ENCODE data around the gene GATAD2A.

DNA sequence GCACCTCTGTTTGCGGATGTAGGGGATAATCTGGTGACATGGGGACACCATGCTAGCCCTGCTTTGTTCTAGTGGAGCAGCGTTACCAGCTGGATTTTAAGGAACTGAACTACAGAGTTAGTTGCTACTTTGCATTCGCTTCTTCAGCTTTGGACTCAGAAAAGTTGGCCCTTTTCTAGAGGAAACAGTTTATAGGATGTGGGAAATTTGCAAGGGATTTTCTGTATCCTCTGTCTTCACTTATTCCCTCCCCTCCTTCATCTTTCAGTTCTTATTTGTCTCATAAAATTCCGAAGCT is 2.1 kb downstream of the GATAD2A start:
- TF ChIP-seq, protein P1, sequence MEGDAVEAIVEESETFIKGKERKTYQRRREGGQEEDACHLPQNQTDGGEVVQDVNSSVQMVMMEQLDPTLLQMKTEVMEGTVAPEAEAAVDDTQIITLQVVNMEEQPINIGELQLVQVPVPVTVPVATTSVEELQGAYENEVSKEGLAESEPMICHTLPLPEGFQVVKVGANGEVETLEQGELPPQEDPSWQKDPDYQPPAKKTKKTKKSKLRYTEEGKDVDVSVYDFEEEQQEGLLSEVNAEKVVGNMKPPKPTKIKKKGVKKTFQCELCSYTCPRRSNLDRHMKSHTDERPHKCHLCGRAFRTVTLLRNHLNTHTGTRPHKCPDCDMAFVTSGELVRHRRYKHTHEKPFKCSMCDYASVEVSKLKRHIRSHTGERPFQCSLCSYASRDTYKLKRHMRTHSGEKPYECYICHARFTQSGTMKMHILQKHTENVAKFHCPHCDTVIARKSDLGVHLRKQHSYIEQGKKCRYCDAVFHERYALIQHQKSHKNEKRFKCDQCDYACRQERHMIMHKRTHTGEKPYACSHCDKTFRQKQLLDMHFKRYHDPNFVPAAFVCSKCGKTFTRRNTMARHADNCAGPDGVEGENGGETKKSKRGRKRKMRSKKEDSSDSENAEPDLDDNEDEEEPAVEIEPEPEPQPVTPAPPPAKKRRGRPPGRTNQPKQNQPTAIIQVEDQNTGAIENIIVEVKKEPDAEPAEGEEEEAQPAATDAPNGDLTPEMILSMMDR (IDR thresholded peaks at IDR 0.05; ENCODE audit: control extremely low read depth in 1 of 3, insufficient read depth in 1 of 3, low read depth in 1 of 3, low read length in 3 of 3): no peak
- TF ChIP-seq TBP (IDR thresholded peaks at IDR 0.05; ENCODE audit: low read depth, low read length) (no peak), TAF1 (IDR thresholded peaks at IDR 0.05; ENCODE audit: low read depth, low read length) (no peak), MAFK (IDR thresholded peaks at IDR 0.05; ENCODE audit: low read depth, low read length) (no peak), SP4 (IDR thresholded peaks at IDR 0.05; ENCODE audit: low read length) (no peak), NRF1 (IDR thresholded peaks at IDR 0.05; ENCODE audit: low read depth, low read length) (no peak), TEAD4 (IDR thresholded peaks at IDR 0.05; ENCODE audit: low read depth, low read length) (no peak), CEBPB (IDR thresholded peaks at IDR 0.05; ENCODE audit: low read depth, low read length) (no peak), RFX5 (IDR thresholded peaks at IDR 0.05; ENCODE audit: borderline replicate concordance, low read depth, low read length) (no peak)
- TF ChIP-seq, protein P2, sequence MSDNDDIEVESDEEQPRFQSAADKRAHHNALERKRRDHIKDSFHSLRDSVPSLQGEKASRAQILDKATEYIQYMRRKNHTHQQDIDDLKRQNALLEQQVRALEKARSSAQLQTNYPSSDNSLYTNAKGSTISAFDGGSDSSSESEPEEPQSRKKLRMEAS (IDR thresholded peaks at IDR 0.05): no peak
- TF ChIP-seq, protein P3, sequence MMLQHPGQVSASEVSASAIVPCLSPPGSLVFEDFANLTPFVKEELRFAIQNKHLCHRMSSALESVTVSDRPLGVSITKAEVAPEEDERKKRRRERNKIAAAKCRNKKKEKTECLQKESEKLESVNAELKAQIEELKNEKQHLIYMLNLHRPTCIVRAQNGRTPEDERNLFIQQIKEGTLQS (IDR thresholded peaks at IDR 0.05; ENCODE audit: insufficient read depth, low read depth, low read length): no peak

Data from H1 (cell line).